Caco-2 (cell line): ENCODE data around the gene PRR18. TPM values are rescaled to one million over a fixed set of nuclear protein-coding genes. Genes with fewer than 3 reads are reported as not detected.

Experiments used
- BruUV-seq: library from RNA; stranded (reverse); fragments of 400-500 nt; replicated peaks from 2 replicates; lab custom pipeline; 2021; lab: Mats Ljungman, UMichigan
- CTCF ChIA-PET: fragments of 300-600 bp; sonication (Branson Sonifier 250); formaldehyde crosslinking; loops from one replicate; lab custom pipeline; 2022; ENCODE audit warnings: antibody characterized with exemption; lab: Charles Lee
- POLR2A ChIA-PET: fragments of 300-600 bp; sonication (Branson Sonifier 250); formaldehyde crosslinking; loops from one replicate; lab custom pipeline; 2022; ENCODE audit warnings: antibody characterized with exemption; lab: Charles Lee
- DNase-seq, 2 experiments: peaks; one replicate each; pipeline versions ENCODE4 v3.0.0 to v3.0.0-alpha.2; 2020 to 2022
- H3K27me3 ChIP-seq: replicated peaks from 2 replicates; pipeline ENCODE4 v1.6.0; 2011; ENCODE audit warnings: low read length; ENCODE audit not compliant: control insufficient read depth, insufficient read depth
- H3K36me3 ChIP-seq: 2 replicates; pipeline ENCODE4 v1.5.1; 2011; ENCODE audit warnings: low read length; ENCODE audit not compliant: control insufficient read depth, insufficient read depth
- H3K4me1 ChIP-seq: fragments of 250-450 bp; sonication (Bioruptor Pico); 2 replicates; pipeline ENCODE4 v1.5.1; 2020; ENCODE audit warnings: mild to moderate bottlenecking
- H3K4me3 ChIP-seq: 2 replicates; pipeline ENCODE4 v1.5.1; 2011; ENCODE audit warnings: low read depth, mild to moderate bottlenecking, control low read depth, low read length
- H3K9me3 ChIP-seq: fragments of 250-450 bp; sonication (Bioruptor Pico); 2 replicates; pipeline ENCODE4 v1.5.1; 2020; ENCODE audit warnings: mild to moderate bottlenecking, moderate library complexity
- H3K27ac Mint-ChIP-seq: one replicate; pipeline ENCODE4 v1.8.0; 2022; ENCODE audit warnings: mixed read lengths; ENCODE audit not compliant: unreplicated experiment
- H3K27me3 Mint-ChIP-seq: one replicate; pipeline ENCODE4 v1.8.0; 2022; ENCODE audit warnings: mixed read lengths; ENCODE audit not compliant: insufficient read depth, unreplicated experiment
- H3K36me3 Mint-ChIP-seq: one replicate; pipeline ENCODE4 v1.8.0; 2022; ENCODE audit warnings: mild to moderate bottlenecking, mixed read lengths; ENCODE audit not compliant: insufficient read depth, unreplicated experiment
- H3K4me1 Mint-ChIP-seq: one replicate; pipeline ENCODE4 v1.8.0; 2022; ENCODE audit warnings: low read depth, mixed read lengths; ENCODE audit not compliant: unreplicated experiment
- H3K4me3 Mint-ChIP-seq: one replicate; pipeline ENCODE4 v1.8.0; 2022; ENCODE audit warnings: mild to moderate bottlenecking, moderate library complexity, mixed read lengths; ENCODE audit not compliant: unreplicated experiment
- H3K9me3 Mint-ChIP-seq: one replicate; pipeline ENCODE4 v1.8.0; 2022; ENCODE audit warnings: mixed read lengths; ENCODE audit not compliant: unreplicated experiment
- intact Hi-C: fragments of 100-400 bp; cut with micrococcal nuclease; formaldehyde crosslinking; loops from one replicate; pipeline ENCODE4 v1.10.0; 2022; ENCODE audit not compliant: unreplicated experiment
- total RNA-seq: library from RNA; stranded (reverse); gene quantifications from 2 replicates; pipeline ENCODE4 v1.2.3, GENCODE V29; 2022
- TF ChIP-seq, protein P1 (sequence below), 2 experiments: fragments of 200-600 bp in 1 of 2; IDR thresholded peaks; 1 replicate in 1 of 2; 2 replicates in 1 of 2; pipeline versions ENCODE4 v1.5.1 to v1.8.0; 2011 to 2022; ENCODE audit warnings: antibody characterized with exemption in 1 of 2, control low read depth in 1 of 2, inconsistent platforms in 1 of 2, low read depth in 1 of 2, low read length in 1 of 2, mild to moderate bottlenecking in 1 of 2, moderate library complexity in 1 of 2; ENCODE audit not compliant: insufficient read depth in 1 of 2, severe bottlenecking in 1 of 2, unreplicated experiment in 1 of 2

The PRR18 gene
- total RNA-seq, 1 experiment from 2014 or later: 0.95 TPM

DNA sequence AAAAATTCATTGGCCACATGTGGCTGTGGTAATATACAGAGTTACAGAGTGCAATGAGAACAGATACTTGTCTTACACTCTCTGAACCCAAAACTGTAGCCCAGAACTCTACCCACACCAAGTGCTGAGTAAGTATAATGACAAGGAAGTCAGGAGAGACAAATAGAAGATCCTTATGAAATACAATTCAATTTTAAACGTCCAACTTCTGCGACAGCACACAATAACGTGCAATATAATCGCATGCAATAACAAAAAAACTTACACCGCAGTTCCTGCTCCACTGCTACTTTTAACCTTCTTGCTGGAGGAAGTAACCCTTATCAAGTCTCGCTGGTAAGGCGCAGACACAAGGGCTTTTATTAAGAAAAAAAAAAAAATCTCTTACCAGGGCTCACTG is 33.3 kb upstream of the PRR18 start:
- TSS peak; percentile 63 for BruUV-seq
- ChIA-PET CTCF (no interaction called here), POLR2A (interaction anchor here (0.7 kb wide), 1 partner anchor 17 kb away, joined by 4 read pairs; no protein-coding TSS in a partner anchor)
- no peaks in the 10 kb centered on the region for H3K27me3 Mint-ChIP-seq
- peak overlapping the region; percentile 83 for H3K27ac Mint-ChIP-seq
- H3K9me3 ChIP-seq: no peaks in the 10 kb centered on the region
- H3K4me3 ChIP-seq: peak overlapping the region; percentile 99
- H3K4me1 ChIP-seq: peaks cover 17% of the 10 kb centered on the region
- TF ChIP-seq, protein P1, sequence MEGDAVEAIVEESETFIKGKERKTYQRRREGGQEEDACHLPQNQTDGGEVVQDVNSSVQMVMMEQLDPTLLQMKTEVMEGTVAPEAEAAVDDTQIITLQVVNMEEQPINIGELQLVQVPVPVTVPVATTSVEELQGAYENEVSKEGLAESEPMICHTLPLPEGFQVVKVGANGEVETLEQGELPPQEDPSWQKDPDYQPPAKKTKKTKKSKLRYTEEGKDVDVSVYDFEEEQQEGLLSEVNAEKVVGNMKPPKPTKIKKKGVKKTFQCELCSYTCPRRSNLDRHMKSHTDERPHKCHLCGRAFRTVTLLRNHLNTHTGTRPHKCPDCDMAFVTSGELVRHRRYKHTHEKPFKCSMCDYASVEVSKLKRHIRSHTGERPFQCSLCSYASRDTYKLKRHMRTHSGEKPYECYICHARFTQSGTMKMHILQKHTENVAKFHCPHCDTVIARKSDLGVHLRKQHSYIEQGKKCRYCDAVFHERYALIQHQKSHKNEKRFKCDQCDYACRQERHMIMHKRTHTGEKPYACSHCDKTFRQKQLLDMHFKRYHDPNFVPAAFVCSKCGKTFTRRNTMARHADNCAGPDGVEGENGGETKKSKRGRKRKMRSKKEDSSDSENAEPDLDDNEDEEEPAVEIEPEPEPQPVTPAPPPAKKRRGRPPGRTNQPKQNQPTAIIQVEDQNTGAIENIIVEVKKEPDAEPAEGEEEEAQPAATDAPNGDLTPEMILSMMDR (IDR thresholded peaks at IDR 0.05; ENCODE audit: insufficient read depth in 1 of 2, low read depth in 1 of 2, low read length in 1 of 2, severe bottlenecking in 1 of 2, unreplicated experiment in 1 of 2): no peak
- H3K36me3 ChIP-seq: no peaks in the 10 kb centered on the region; the same call in 1 of the 2 replicates
- DNase-seq: no peak
- no peaks in the 10 kb centered on the region for H3K4me1 Mint-ChIP-seq
- no peaks in the 10 kb centered on the region for H3K9me3 Mint-ChIP-seq
- H3K36me3 Mint-ChIP-seq: peaks cover 6% of the 10 kb centered on the region
- intact Hi-C loops: no loop called here
- peak overlapping the region; percentile 88 for H3K4me3 Mint-ChIP-seq
- no peaks in the 10 kb centered on the region for H3K27me3 ChIP-seq

DNA sequence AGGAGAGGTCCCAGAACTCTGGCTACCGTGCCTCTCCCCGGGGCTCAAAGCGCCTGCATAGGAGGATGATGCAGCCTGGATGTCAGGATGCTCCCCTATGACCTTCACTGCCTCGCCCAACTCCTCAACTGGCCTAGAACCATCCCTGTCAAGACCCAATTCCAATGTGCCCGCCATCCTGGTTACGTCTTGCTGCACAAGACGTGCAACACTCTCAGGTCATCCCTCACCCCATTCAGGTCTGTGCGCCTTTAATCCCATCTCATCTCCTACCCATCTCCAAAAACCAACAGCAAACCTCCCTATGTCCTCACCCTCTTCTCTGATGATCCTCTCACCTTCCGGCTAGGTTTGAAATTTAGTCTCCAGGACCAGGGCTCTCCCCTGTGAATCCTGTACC is 30.7 kb upstream of the PRR18 start:
- no peak for DNase-seq
- intact Hi-C loops: no loop called here
- Mint-ChIP-seq H3K4me1 (no peaks in the 10 kb centered on the region), H3K27me3 (no peaks in the 10 kb centered on the region), H3K4me3 (no peak overlapping the region), H3K36me3 (peaks cover 13% of the 10 kb centered on the region), H3K27ac (no peak overlapping the region), H3K9me3 (no peaks in the 10 kb centered on the region)
- H3K36me3 ChIP-seq: no peaks in the 10 kb centered on the region; the same call in 1 of the 2 replicates
- no peaks in the 10 kb centered on the region for H3K9me3 ChIP-seq
- H3K27me3 ChIP-seq: no peaks in the 10 kb centered on the region
- POLR2A ChIA-PET: no interaction called here
- CTCF ChIA-PET: no interaction called here
- H3K4me1 ChIP-seq: peaks cover 8% of the 10 kb centered on the region; the same call in 1 of the 2 replicates
- no TSS peak for BruUV-seq
- TF ChIP-seq, protein P1 (IDR thresholded peaks at IDR 0.05; ENCODE audit: insufficient read depth in 1 of 2, low read depth in 1 of 2, low read length in 1 of 2, severe bottlenecking in 1 of 2, unreplicated experiment in 1 of 2): no peak
- H3K4me3 ChIP-seq: no peak overlapping the region

DNA sequence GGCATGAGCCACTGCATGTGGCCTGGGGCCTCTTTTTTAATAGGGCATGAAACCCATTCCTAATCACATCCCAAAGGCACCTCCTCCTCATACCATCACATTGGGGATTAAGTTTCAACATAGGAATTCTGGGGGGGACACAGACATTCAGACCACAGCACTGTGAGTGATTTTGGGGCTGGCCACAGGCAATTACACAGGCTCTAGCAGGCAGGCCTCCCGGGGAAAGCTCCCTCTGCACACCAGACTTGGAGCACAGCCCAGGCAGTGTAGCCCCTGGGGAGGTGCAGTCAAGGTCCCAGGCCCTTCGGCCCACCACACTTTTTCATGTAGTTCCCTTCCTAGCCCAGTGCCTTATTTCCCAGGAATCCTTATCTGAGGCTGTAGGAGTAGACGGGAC is 28.7 kb upstream of the PRR18 start:
- Mint-ChIP-seq H3K27me3 (no peaks in the 10 kb centered on the region), H3K9me3 (no peaks in the 10 kb centered on the region), H3K4me1 (peaks cover 6% of the 10 kb centered on the region), H3K4me3 (no peak overlapping the region), H3K27ac (no peak overlapping the region), H3K36me3 (peaks cover 29% of the 10 kb centered on the region)
- H3K4me3 ChIP-seq: no peak overlapping the region
- BruUV-seq: no TSS peak
- intact Hi-C loops: no loop called here
- no peak for DNase-seq
- H3K4me1 ChIP-seq: no peaks in the 10 kb centered on the region
- POLR2A ChIA-PET: no interaction called here
- no peaks in the 10 kb centered on the region for H3K9me3 ChIP-seq
- TF ChIP-seq, protein P1 (IDR thresholded peaks at IDR 0.05; ENCODE audit: insufficient read depth in 1 of 2, low read depth in 1 of 2, low read length in 1 of 2, severe bottlenecking in 1 of 2, unreplicated experiment in 1 of 2): no peak
- CTCF ChIA-PET: no interaction called here
- no peaks in the 10 kb centered on the region for H3K27me3 ChIP-seq
- no peaks in the 10 kb centered on the region; the same call in 1 of the 2 replicates for H3K36me3 ChIP-seq
